Common myeloid progenitor, CD34-positive (primary cell): ENCODE results near the gene MYO1D.

ENCODE experiments used
- CTCF ChIA-PET: fragments of 350-600 bp; sonication (Branson Sonifier 250); formaldehyde crosslinking; loops from one replicate; lab custom pipeline; 2021; ENCODE audit warnings: antibody characterized with exemption; lab: Charles Lee
- POLR2A ChIA-PET: fragments of 350-600 bp; sonication (Branson Sonifier 250); formaldehyde crosslinking; loops from one replicate; lab custom pipeline; 2021; ENCODE audit warnings: antibody characterized with exemption; lab: Charles Lee
- DNase-seq, 3 donors: peaks; one replicate each; pipeline versions ENCODE4 v3.0.0 to v3.0.0-alpha.2; 2013
- H3K27ac ChIP-seq, 2 experiments: 1 replicate in 1 of 2; 2 replicates in 1 of 2; pipeline ENCODE4 v1.7.0; 2013; ENCODE audit warnings: inconsistent platforms in 2 of 2, low read length in 2 of 2, mild to moderate bottlenecking in 2 of 2, low read depth in 1 of 2, moderate library complexity in 1 of 2; ENCODE audit not compliant: severe bottlenecking in 2 of 2, insufficient read depth in 1 of 2, poor library complexity in 1 of 2
- H3K27me3 ChIP-seq, 5 experiments: replicated peaks in 2 of 5; 1 replicate in 3 of 5; 2 replicates in 2 of 5; pipeline versions ENCODE4 v1.6.1 to v1.7.0; 2013; ENCODE audit warnings: low read length in 4 of 5, mild to moderate bottlenecking in 2 of 5, moderate library complexity in 2 of 5, inconsistent platforms in 1 of 5; ENCODE audit not compliant: insufficient read depth in 5 of 5, control insufficient read depth in 4 of 5
- H3K36me3 ChIP-seq, 4 experiments: 1 replicate in 2 of 4; 2 replicates in 2 of 4; pipeline versions ENCODE4 v1.6.1 to v1.7.0; 2013; ENCODE audit warnings: low read length in 3 of 4, control low read depth in 1 of 4, mild to moderate bottlenecking in 1 of 4; ENCODE audit not compliant: control insufficient read depth in 4 of 4, insufficient read depth in 4 of 4
- H3K4me1 ChIP-seq, 4 experiments: 1 replicate in 3 of 4; 2 replicates in 1 of 4; pipeline versions ENCODE4 v1.6.1 to v1.7.1; 2013; ENCODE audit warnings: low read length in 3 of 4, mild to moderate bottlenecking in 3 of 4, control low read depth in 1 of 4, inconsistent platforms in 1 of 4, moderate library complexity in 1 of 4; ENCODE audit not compliant: control insufficient read depth in 4 of 4, insufficient read depth in 4 of 4; ENCODE audit errors: control extremely low read depth in 1 of 4
- H3K4me3 ChIP-seq, 7 experiments: 1 replicate in 4 of 7; 2 replicates in 3 of 7; pipeline versions ENCODE4 v1.5.1 to v1.7.0; 2013; ENCODE audit warnings: mild to moderate bottlenecking in 7 of 7, low read length in 6 of 7, moderate library complexity in 6 of 7, inconsistent platforms in 2 of 7, low read depth in 2 of 7, control low read depth in 1 of 7; ENCODE audit not compliant: insufficient read depth in 4 of 7, control insufficient read depth in 1 of 7; ENCODE audit errors: extremely low read depth in 1 of 7
- H3K9me3 ChIP-seq, 5 experiments: 1 replicate in 4 of 5; 2 replicates in 1 of 5; pipeline versions ENCODE4 v1.6.1 to v1.7.1; 2013; ENCODE audit warnings: low read length in 4 of 5, mild to moderate bottlenecking in 2 of 5, inconsistent platforms in 1 of 5, low read depth in 1 of 5, moderate library complexity in 1 of 5; ENCODE audit not compliant: control insufficient read depth in 4 of 5, insufficient read depth in 2 of 5; ENCODE audit errors: control extremely low read depth in 1 of 5
- WGBS: methylation state at CpG from one replicate; pipeline ENCODE4 v1.1.5; 2013; ENCODE audit not compliant: insufficient coverage; 5-methylcytosine and 5-hydroxymethylcytosine counted together

MYO1D gene

DNA sequence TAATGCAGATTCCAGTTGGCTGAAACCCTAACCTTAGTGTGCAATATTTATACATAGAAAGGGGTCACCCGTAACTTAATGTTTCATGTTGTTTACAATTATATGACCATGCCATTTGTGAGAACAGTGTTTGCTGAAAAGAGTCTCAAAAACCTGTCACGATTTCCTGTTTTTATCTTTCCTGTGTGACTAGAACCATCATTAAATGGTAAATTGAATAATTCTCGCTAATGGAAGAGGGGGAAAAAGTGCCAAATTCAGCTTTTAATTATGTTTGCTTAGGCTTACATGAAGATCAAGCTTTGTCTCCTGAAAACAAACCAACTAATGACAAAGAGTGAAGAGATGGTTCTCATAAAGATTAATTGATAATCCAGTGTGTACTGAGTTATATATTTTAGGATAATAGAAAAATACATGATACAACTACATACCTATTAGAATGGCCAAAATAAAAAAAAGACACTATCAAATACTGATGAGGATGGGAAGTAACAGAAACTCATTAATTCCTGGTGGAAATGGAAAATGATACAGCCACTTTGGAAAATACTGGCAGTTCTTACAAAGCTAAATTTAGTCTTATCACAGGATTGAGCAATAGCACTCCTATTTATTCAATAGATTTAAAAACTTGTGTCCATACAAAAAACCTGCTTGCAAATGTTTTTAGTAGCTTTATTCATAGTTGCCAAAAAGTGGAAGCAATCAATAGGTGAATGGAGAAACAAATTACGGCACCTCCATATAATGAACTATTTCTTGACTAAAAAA is 248.5 kb downstream of the MYO1D start:
- Histone ChIP-seq H3K4me3 (no peak overlapping the region), H3K36me3 (no peaks in the 10 kb centered on the region), H3K27me3 (no peaks in the 10 kb centered on the region), H3K9me3 (no peaks in the 10 kb centered on the region), H3K4me1 (no peaks in the 10 kb centered on the region), H3K27ac (no peak overlapping the region)
- DNase-seq: no peak
- WGBS: 93% methylated on average over 3 of the region's 4 CpGs
- ChIA-PET POLR2A (no interaction called here), CTCF (no interaction called here)

- Histone ChIP-seq H3K27me3 (no peaks in the 10 kb centered on the region), H3K36me3 (no peaks in the 10 kb centered on the region), H3K9me3 (no peaks in the 10 kb centered on the region), H3K4me1 (no peaks in the 10 kb centered on the region), H3K4me3 (no peak overlapping the region), H3K27ac (no peak overlapping the region)
- ChIA-PET CTCF (no interaction called here), POLR2A (no interaction called here)
- no peak for DNase-seq
- 86% methylated on average over 8 of the region's 15 CpGs for WGBS
Measured at GRCh38 chr17:32627239-32627996, 249.5 kb downstream of the MYO1D start.

- whole genome bisulfite sequencing: 92% methylated on average over 4 of the region's 6 CpGs
- no peak overlapping the region for H3K4me3 ChIP-seq
- no peak overlapping the region for H3K27ac ChIP-seq
- DNase-seq: no peak
- no peaks in the 10 kb centered on the region for H3K4me1 ChIP-seq
- POLR2A ChIA-PET: no interaction called here
- H3K9me3 ChIP-seq: no peaks in the 10 kb centered on the region
- H3K36me3 ChIP-seq: no peaks in the 10 kb centered on the region
- CTCF ChIA-PET: no interaction called here
- no peaks in the 10 kb centered on the region for H3K27me3 ChIP-seq
Measured at GRCh38 chr17:32626379-32626791, 250.5 kb downstream of the MYO1D start.

GRCh38 chr17:32625971-32626370 is 251.0 kb downstream of the MYO1D start:
- POLR2A ChIA-PET: no interaction called here
- H3K4me1 ChIP-seq: no peaks in the 10 kb centered on the region

DNA sequence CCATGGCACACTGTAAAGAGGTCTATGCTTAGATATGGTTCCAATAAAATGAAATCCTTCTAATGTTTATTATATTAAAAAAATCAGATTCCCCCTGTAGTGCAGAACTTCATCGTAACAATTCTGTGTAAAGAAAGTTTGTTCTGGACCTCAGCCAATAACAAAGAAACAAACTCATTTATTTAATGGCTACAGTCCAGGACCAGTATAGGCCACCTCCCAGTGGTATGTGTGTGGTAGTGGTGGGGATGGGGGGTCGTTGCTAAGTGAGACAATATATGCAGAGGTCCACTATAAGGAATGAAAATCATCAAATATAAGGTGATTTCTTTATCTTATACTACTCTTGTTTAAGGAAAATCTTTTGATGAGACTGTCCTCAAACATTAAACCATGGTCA is 253.7 kb downstream of the MYO1D start:
- Histone ChIP-seq H3K27ac (no peak overlapping the region), H3K36me3 (no peaks in the 10 kb centered on the region), H3K4me1 (no peaks in the 10 kb centered on the region), H3K9me3 (no peaks in the 10 kb centered on the region), H3K4me3 (no peak overlapping the region), H3K27me3 (no peaks in the 10 kb centered on the region)
- POLR2A ChIA-PET: no interaction called here
- WGBS: no CpG with 5 or more reads among the region's 2 CpGs
- CTCF ChIA-PET: no interaction called here
- DNase-seq: no peak

More at GRCh38 chr17:32625971-32626370, 251.0 kb downstream of the MYO1D start:
- WGBS: 91% methylated on average over 7 of the region's 7 CpGs
- Histone ChIP-seq H3K4me3 (no peak overlapping the region), H3K27ac (no peak overlapping the region), H3K36me3 (no peaks in the 10 kb centered on the region), H3K9me3 (no peaks in the 10 kb centered on the region), H3K27me3 (no peaks in the 10 kb centered on the region)
- DNase-seq: no peak
- CTCF ChIA-PET: no interaction called here

GRCh38 chr17:32622540-32622939 is 254.4 kb downstream of the MYO1D start:
- WGBS: 100% methylated on average over 3 of the region's 4 CpGs
- Histone ChIP-seq H3K9me3 (no peaks in the 10 kb centered on the region), H3K27ac (no peak overlapping the region), H3K36me3 (no peaks in the 10 kb centered on the region), H3K27me3 (no peaks in the 10 kb centered on the region), H3K4me1 (no peaks in the 10 kb centered on the region), H3K4me3 (no peak overlapping the region)
- no peak for DNase-seq
- POLR2A ChIA-PET: no interaction called here
- CTCF ChIA-PET: no interaction called here

GRCh38 chr17:32621612-32622312 is 255.2 kb downstream of the MYO1D start:
- Histone ChIP-seq H3K4me3 (no peak overlapping the region), H3K36me3 (no peaks in the 10 kb centered on the region), H3K27me3 (no peaks in the 10 kb centered on the region), H3K9me3 (no peaks in the 10 kb centered on the region), H3K4me1 (no peaks in the 10 kb centered on the region), H3K27ac (no peak overlapping the region)
- POLR2A ChIA-PET: no interaction called here
- DNase-seq: no peak
- 100% methylated on average over 2 of the region's 3 CpGs for WGBS
- CTCF ChIA-PET: no interaction called here
